ENCODE measurements around the gene PUS1.

The PUS1 gene

GRCh38 chr12:131962069-131962468 is 33.0 kb downstream of the PUS1 start:
- peaks cover 18% of the 10 kb centered on the region for H3K36me3 ChIP-seq (ENCODE audit: low read depth)
- no peak for ATAC-seq (ENCODE audit: low read depth)
- no peak overlapping the region for H3K27ac ChIP-seq (ENCODE audit: poor library complexity, severe bottlenecking)
- no peaks in the 10 kb centered on the region for H3K4me1 ChIP-seq (ENCODE audit: insufficient read depth, poor library complexity, severe bottlenecking)
- no peaks in the 10 kb centered on the region for H3K9me3 ChIP-seq (ENCODE audit: severe bottlenecking)
- TF ChIP-seq CTCF (IDR thresholded peaks at IDR 0.05; ENCODE audit: poor library complexity, severe bottlenecking) = no peak
- no peaks in the 10 kb centered on the region for H3K27me3 ChIP-seq (ENCODE audit: insufficient read depth, poor library complexity, severe bottlenecking)
- DNase-seq (ENCODE audit: low spot score) = no peak
- H3K4me3 ChIP-seq (ENCODE audit: severe bottlenecking) = no peak overlapping the region

- DNase-seq (ENCODE audit: low spot score) (no peak), ATAC-seq (ENCODE audit: low read depth) (no peak)
- no peak overlapping the region for H3K4me3 ChIP-seq (ENCODE audit: severe bottlenecking)
- H3K27ac ChIP-seq (ENCODE audit: poor library complexity, severe bottlenecking) = no peak overlapping the region
- peaks cover 18% of the 10 kb centered on the region for H3K36me3 ChIP-seq (ENCODE audit: low read depth)
- no peaks in the 10 kb centered on the region for H3K27me3 ChIP-seq (ENCODE audit: insufficient read depth, poor library complexity, severe bottlenecking)
- no peaks in the 10 kb centered on the region for H3K4me1 ChIP-seq (ENCODE audit: insufficient read depth, poor library complexity, severe bottlenecking)
- H3K9me3 ChIP-seq (ENCODE audit: severe bottlenecking) = no peaks in the 10 kb centered on the region
- TF ChIP-seq CTCF (IDR thresholded peaks at IDR 0.05; ENCODE audit: poor library complexity, severe bottlenecking) = no peak
These were observed 34.3 kb downstream of the PUS1 start for GRCh38 chr12:131963381-131963780.

GRCh38 chr12:131965073-131965472 is 36.0 kb downstream of the PUS1 start:
- Histone ChIP-seq H3K27ac (ENCODE audit: poor library complexity, severe bottlenecking) (no peak overlapping the region), H3K4me3 (ENCODE audit: severe bottlenecking) (no peak overlapping the region), H3K27me3 (ENCODE audit: insufficient read depth, poor library complexity, severe bottlenecking) (no peaks in the 10 kb centered on the region), H3K4me1 (ENCODE audit: insufficient read depth, poor library complexity, severe bottlenecking) (no peaks in the 10 kb centered on the region), H3K36me3 (ENCODE audit: low read depth) (peaks cover 18% of the 10 kb centered on the region), H3K9me3 (ENCODE audit: severe bottlenecking) (no peaks in the 10 kb centered on the region)
- DNase-seq (ENCODE audit: low spot score) (no peak), ATAC-seq (ENCODE audit: low read depth) (no peak)
- TF ChIP-seq CTCF (IDR thresholded peaks at IDR 0.05; ENCODE audit: poor library complexity, severe bottlenecking) = no peak

- ATAC-seq (ENCODE audit: low read depth) = no peak
- no peaks in the 10 kb centered on the region for H3K4me1 ChIP-seq (ENCODE audit: insufficient read depth, poor library complexity, severe bottlenecking)
- no peaks in the 10 kb centered on the region for H3K27me3 ChIP-seq (ENCODE audit: insufficient read depth, poor library complexity, severe bottlenecking)
- DNase-seq (ENCODE audit: low spot score) = no peak
- H3K4me3 ChIP-seq (ENCODE audit: severe bottlenecking) = no peak overlapping the region
- H3K36me3 ChIP-seq (ENCODE audit: low read depth) = no peaks in the 10 kb centered on the region
- no peaks in the 10 kb centered on the region for H3K9me3 ChIP-seq (ENCODE audit: severe bottlenecking)
- no peak for TF ChIP-seq CTCF (IDR thresholded peaks at IDR 0.05; ENCODE audit: poor library complexity, severe bottlenecking)
- no peak overlapping the region for H3K27ac ChIP-seq (ENCODE audit: poor library complexity, severe bottlenecking)
These were observed 42.1 kb downstream of the PUS1 start for GRCh38 chr12:131971226-131971625.

- DNase-seq (ENCODE audit: low spot score) (no peak), ATAC-seq (ENCODE audit: low read depth) (no peak)
- no peaks in the 10 kb centered on the region for H3K9me3 ChIP-seq (ENCODE audit: severe bottlenecking)
- H3K36me3 ChIP-seq (ENCODE audit: low read depth) = peaks cover 11% of the 10 kb centered on the region
- no peak for TF ChIP-seq CTCF (IDR thresholded peaks at IDR 0.05; ENCODE audit: poor library complexity, severe bottlenecking)
- no peak overlapping the region for H3K27ac ChIP-seq (ENCODE audit: poor library complexity, severe bottlenecking)
- no peaks in the 10 kb centered on the region for H3K27me3 ChIP-seq (ENCODE audit: insufficient read depth, poor library complexity, severe bottlenecking)
- H3K4me1 ChIP-seq (ENCODE audit: insufficient read depth, poor library complexity, severe bottlenecking) = no peaks in the 10 kb centered on the region
- no peak overlapping the region for H3K4me3 ChIP-seq (ENCODE audit: severe bottlenecking)
These were observed 46.2 kb downstream of the PUS1 start for GRCh38 chr12:131975228-131975627.

Measured in RWPE2 (cell line).